Endothelial cell of umbilical vein (primary cell): ENCODE data around the gene FADS2. TPM values are rescaled to one million over a fixed set of nuclear protein-coding genes. Genes with fewer than 3 reads are reported as not detected.

Experiments
- BruUV-seq: library from RNA; stranded (reverse); fragments of 400-500 nt; replicated peaks from 2 replicates; lab custom pipeline; 2021; lab: Mats Ljungman, UMichigan
- CTCF ChIA-PET: fragments of 300-600, 350-600 bp; sonication (Branson Sonifier 250); formaldehyde crosslinking; loops from one replicate; lab custom pipeline; 2021; ENCODE audit warnings: antibody characterized with exemption, inconsistent platforms; lab: Charles Lee
- POLR2A ChIA-PET: fragments of 300-600, 350-600 bp; sonication (Branson Sonifier 250); formaldehyde crosslinking; loops from one replicate; lab custom pipeline; 2021; ENCODE audit warnings: antibody characterized with exemption, inconsistent platforms; lab: Charles Lee
- DNase-seq: peaks from one replicate; pipeline ENCODE4 v3.0.0-alpha.2; 2011; ENCODE audit warnings: low read depth, low spot score
- FAIRE-seq: peaks from 2 replicates; lab custom pipeline; 2011; peaks lifted over from hg19 to GRCh38; lab: Jason Lieb, UNC
- H2AFZ ChIP-seq: 2 replicates; pipeline ENCODE4 v1.6.0; 2012; ENCODE audit warnings: low read depth, low read length, control low read depth, inconsistent platforms
- H3K27ac ChIP-seq: 2 replicates; pipeline ENCODE4 v1.5.1; 2011; ENCODE audit warnings: low read depth, mild to moderate bottlenecking, control low read depth, low read length, moderate library complexity; ENCODE audit not compliant: insufficient read depth
- H3K27me3 ChIP-seq, 2 experiments: 2 replicates each; pipeline versions ENCODE4 v1.6.0 to v1.6.1; 2011; ENCODE audit warnings: low read length in 2 of 2, mixed read lengths in 1 of 2; ENCODE audit not compliant: control insufficient read depth in 2 of 2, insufficient read depth in 2 of 2
- H3K36me3 ChIP-seq, 2 experiments: 2 replicates in 1 of 2; 3 replicates in 1 of 2; pipeline ENCODE4 v1.5.1; 2011; ENCODE audit warnings: low read length in 2 of 2, mild to moderate bottlenecking in 1 of 2, moderate library complexity in 1 of 2; ENCODE audit not compliant: control insufficient read depth in 2 of 2, insufficient read depth in 2 of 2; ENCODE audit errors: extremely low read depth in 1 of 2
- H3K4me1 ChIP-seq: 3 replicates; pipeline ENCODE4 v1.5.1; 2011; ENCODE audit warnings: mild to moderate bottlenecking, low read length; ENCODE audit not compliant: control insufficient read depth, insufficient read depth; ENCODE audit errors: extremely low read depth
- H3K4me2 ChIP-seq: 2 replicates; pipeline ENCODE4 v1.6.1; 2011; ENCODE audit warnings: low read length, control low read depth, mixed read lengths; ENCODE audit not compliant: insufficient read depth
- H3K4me3 ChIP-seq, 3 experiments: fragments of 200-600 bp in 1 of 3; sonication (generic), shearing (Covaris generic) in 1 of 3; replicated peaks in 1 of 3; 2 replicates each; pipeline ENCODE4 v1.5.1; 2011 to 2016; ENCODE audit warnings: control low read depth in 3 of 3, low read length in 3 of 3, mild to moderate bottlenecking in 2 of 3, inconsistent platforms in 1 of 3, low read depth in 1 of 3, moderate library complexity in 1 of 3; ENCODE audit not compliant: insufficient read depth in 1 of 3
- H3K79me2 ChIP-seq: 2 replicates; pipeline ENCODE4 v1.6.0; 2012; ENCODE audit warnings: low read length, inconsistent platforms; ENCODE audit not compliant: control insufficient read depth, insufficient read depth
- H3K9ac ChIP-seq: replicated peaks from 2 replicates; pipeline ENCODE3; 2011; ENCODE audit warnings: low read length, control low read depth; ENCODE audit not compliant: insufficient read depth; ENCODE audit errors: extremely low read depth
- H3K9me1 ChIP-seq: replicated peaks from 3 replicates; pipeline ENCODE4 v1.6.0; 2011; ENCODE audit warnings: mild to moderate bottlenecking, low read length; ENCODE audit not compliant: control insufficient read depth, insufficient read depth; ENCODE audit errors: extremely low read depth
- H3K9me3 ChIP-seq: replicated peaks from 2 replicates; pipeline ENCODE4 v1.5.1; 2012; ENCODE audit warnings: low read length, inconsistent platforms; ENCODE audit not compliant: control insufficient read depth, insufficient read depth
- H4K20me1 ChIP-seq: replicated peaks from 2 replicates; pipeline ENCODE3; 2011; ENCODE audit warnings: mild to moderate bottlenecking, low read length; ENCODE audit not compliant: control insufficient read depth, insufficient read depth; ENCODE audit errors: extremely low read depth
- CTCF ChIP-seq, 2 donors: IDR thresholded peaks; 1 replicate in 1 of 2; 2 replicates in 1 of 2; pipeline ENCODE4 v1.5.1; 2011; ENCODE audit warnings: low read length in 2 of 2, mild to moderate bottlenecking in 2 of 2, moderate library complexity in 2 of 2, control low read depth in 1 of 2, inconsistent platforms in 1 of 2, low read depth in 1 of 2; ENCODE audit not compliant: insufficient read depth in 1 of 2; ENCODE audit errors: extremely low read depth in 1 of 2
- EZH2 ChIP-seq: IDR thresholded peaks from 2 replicates; pipeline ENCODE4 v1.6.1; 2012; ENCODE audit warnings: borderline replicate concordance, low read depth, mild to moderate bottlenecking, moderate library complexity, low read length, inconsistent platforms; ENCODE audit not compliant: severe bottlenecking
- FOS ChIP-seq: IDR thresholded peaks from 2 replicates; pipeline ENCODE4 v1.6.1; 2011; ENCODE audit warnings: mild to moderate bottlenecking, low read length, moderate library complexity, borderline replicate concordance; ENCODE audit not compliant: insufficient read depth
- GATA2 ChIP-seq: IDR thresholded peaks from 2 replicates; pipeline ENCODE4 v1.7.0; 2011; ENCODE audit warnings: low read depth, mild to moderate bottlenecking, moderate library complexity, mixed read lengths, low read length; ENCODE audit not compliant: insufficient read length, insufficient read depth
- JUN ChIP-seq: IDR thresholded peaks from 2 replicates; pipeline ENCODE4 v1.6.1; 2011; ENCODE audit warnings: borderline replicate concordance, low read depth; ENCODE audit not compliant: insufficient read length, insufficient read depth
- MAX ChIP-seq: IDR thresholded peaks from 2 replicates; pipeline ENCODE4 v1.6.1; 2011; ENCODE audit not compliant: insufficient read depth, insufficient read length
- MYC ChIP-seq: IDR thresholded peaks from one replicate; pipeline ENCODE4 v1.6.1; 2011; ENCODE audit warnings: mild to moderate bottlenecking, low read depth, low read length
- POLR2A ChIP-seq: IDR thresholded peaks from 2 replicates; pipeline ENCODE4 v1.6.1; 2012; ENCODE audit warnings: low read depth, mild to moderate bottlenecking, control low read depth, low read length
- POLR2AphosphoS5 ChIP-seq: IDR thresholded peaks from 2 replicates; pipeline ENCODE4 v1.6.1; 2012; ENCODE audit warnings: low read depth, mild to moderate bottlenecking, control low read depth, low read length, moderate library complexity; ENCODE audit not compliant: insufficient read depth
- dilution Hi-C: fragments of 300-500 bp; cut with MboI; formaldehyde crosslinking; loops from one replicate; pipeline ENCODE4 v1.15.0; 2019; ENCODE audit warnings: low sequenced_read_pairs; ENCODE audit not compliant: extremely low pct_ligation_motif_present
- intact Hi-C: fragments of 100-400 bp; cut with micrococcal nuclease; formaldehyde crosslinking; loops from one replicate; pipeline ENCODE4 v1.10.0; 2022
- polyA plus RNA-seq, 4 experiments: library from polyadenylated mRNA; depleted of rRNA in 3 of 4; stranded (reverse) in 3 of 4; unstranded in 1 of 4; fragments of >200 nt; gene quantifications; 2 replicates each; pipeline versions ENCODE4 v1.2.1 to v1.2.3, GENCODE V29; 2011 to 2012; ENCODE audit warnings: missing spikeins in 1 of 4
- total RNA-seq: library from RNA; stranded (reverse); gene quantifications from 2 replicates; pipeline ENCODE4 v1.2.3, GENCODE V29; 2021

FADS2 gene
- total and polyA plus RNA-seq, 2 donors (not counting 3 experiments of a cell fraction or from before 2014, with no cell fraction given), result 668 to 898 TPM

- DNase-seq (no peak), FAIRE-seq (no peak)
- Histone ChIP-seq H3K4me3 (no peak overlapping the region), H3K79me2 (no peaks in the 10 kb centered on the region), H3K9me1 (no peaks in the 10 kb centered on the region), H4K20me1 (no peaks in the 10 kb centered on the region), H3K27me3 (no peaks in the 10 kb centered on the region), H3K36me3 (peaks cover 18 to 30% of the 10 kb centered on the region in 2 experiments), H3K9ac (no peak overlapping the region), H3K27ac (no peak overlapping the region), H3K4me1 (no peaks in the 10 kb centered on the region), H3K4me2 (no peak overlapping the region), H3K9me3 (no peaks in the 10 kb centered on the region), H2AFZ (no peak overlapping the region)
- dilution Hi-C loops (no loop called here), intact Hi-C loops (no loop called here)
- POLR2A ChIA-PET, result no interaction called here
- TF ChIP-seq POLR2AphosphoS5 (peak; percentile 12), GATA2 (no peak)
- BruUV-seq, result no TSS peak
- CTCF ChIA-PET, result interaction anchor here (1.1 to 1.5 kb wide), 2 partner anchors 66 to 219 kb away, joined by 3 to 5 read pairs; no protein-coding TSS in a partner anchor
Observed at GRCh38 chr11:61862714-61863547, 34.8 kb downstream of the FADS2 start.

GRCh38 chr11:61863548-61864081 is 35.5 kb downstream of the FADS2 start:
- ChIA-PET CTCF (interaction anchor here (2.2 kb wide), 1 partner anchor 66 kb away, joined by 7 read pairs; no protein-coding TSS in a partner anchor), POLR2A (no interaction called here)
- H3K9me1 ChIP-seq, result no peaks in the 10 kb centered on the region
- no peak for FAIRE-seq
- no peak for DNase-seq
- H3K27ac ChIP-seq, result no peak overlapping the region
- no peaks in the 10 kb centered on the region for H3K27me3 ChIP-seq
- no TSS peak for BruUV-seq
- H3K9me3 ChIP-seq, result no peaks in the 10 kb centered on the region
- no peak overlapping the region for H3K4me3 ChIP-seq
- TF ChIP-seq EZH2, result no peak
- TF ChIP-seq GATA2, result no peak
- TF ChIP-seq MAX, result no peak
- no peak for TF ChIP-seq JUN
- TF ChIP-seq FOS, result no peak
- no peak for TF ChIP-seq MYC
- TF ChIP-seq POLR2AphosphoS5, result no peak
- TF ChIP-seq CTCF (IDR thresholded peaks at IDR 0.05; ENCODE audit: extremely low read depth in 1 of 2, insufficient read depth in 1 of 2, low read depth in 1 of 2, low read length in 2 of 2), result no peak
- TF ChIP-seq POLR2A, result no peak
- no peak overlapping the region for H3K4me2 ChIP-seq
- H3K9ac ChIP-seq, result no peak overlapping the region
- H3K4me1 ChIP-seq, result no peaks in the 10 kb centered on the region
- H2AFZ ChIP-seq, result no peak overlapping the region
- intact Hi-C loops, result no loop called here
- H4K20me1 ChIP-seq, result no peaks in the 10 kb centered on the region
- H3K36me3 ChIP-seq, result peaks cover 18 to 30% of the 10 kb centered on the region in 2 experiments
- dilution Hi-C loops, result no loop called here
- no peaks in the 10 kb centered on the region for H3K79me2 ChIP-seq
